ENCODE data around the gene RGS3. TPM values are rescaled to one million over a fixed set of nuclear protein-coding genes. Genes with fewer than 3 reads are reported as not detected.
A peak's percentile ranks its signal among the peaks of the same experiment; 100 is the strongest.

The RGS3 gene
- total RNA-seq, 1 donor = 77.4 TPM

GRCh38 chr9:113603048-113603375 lies 139.5 kb downstream of the RGS3 start:
- no peak for TF ChIP-seq CTCF (IDR thresholded peaks at IDR 0.05; ENCODE audit: extremely low read depth, low read depth, low read length)
- Histone ChIP-seq H3K4me3 (ENCODE audit: insufficient read depth, low read length) (no peak overlapping the region), H3K36me3 (ENCODE audit: insufficient read depth, low read length) (peaks cover under 1% of the 10 kb centered on the region), H3K27ac (ENCODE audit: low read depth, low read length) (peak overlapping the region; percentile 89), H3K4me1 (ENCODE audit: insufficient read depth, low read length) (peaks cover 50% of the 10 kb centered on the region), H3K79me2 (ENCODE audit: insufficient read depth, low read length) (peaks cover 5% of the 10 kb centered on the region), H3K27me3 (ENCODE audit: insufficient read depth, low read length) (no peaks in the 10 kb centered on the region), H3K9me3 (ENCODE audit: low read depth, low read length) (no peaks in the 10 kb centered on the region), H3K4me2 (ENCODE audit: insufficient read depth, low read length) (no peak overlapping the region), H4K20me1 (ENCODE audit: insufficient read depth, low read length) (peaks cover 8% of the 10 kb centered on the region), H2AFZ (ENCODE audit: low read length) (no peak overlapping the region)
- DNase-seq (ENCODE audit: insufficient read length, low spot score, missing footprints) = peak; percentile 17

DNA sequence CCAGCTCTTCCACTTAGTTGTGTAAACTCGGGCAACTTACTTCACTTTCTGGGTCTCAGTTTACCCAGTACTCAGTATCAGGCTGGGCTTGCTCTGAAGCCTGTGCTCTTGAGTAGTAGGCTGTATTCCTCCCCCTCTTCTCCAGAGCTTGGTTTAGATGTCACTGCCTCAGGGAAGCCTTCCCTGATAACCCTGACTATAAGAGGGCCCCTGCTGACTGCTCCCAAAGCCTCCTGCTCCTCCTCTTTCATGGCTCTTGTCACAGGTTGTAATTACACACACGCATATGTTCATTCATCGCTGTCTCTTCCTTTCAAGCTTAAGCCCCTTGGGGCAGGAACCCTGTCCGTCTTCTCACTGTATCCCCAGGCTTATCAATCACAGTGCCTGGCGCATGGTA lies 140.2 kb downstream of the RGS3 start:
- peak; percentile 1 for DNase-seq (ENCODE audit: insufficient read length, low spot score, missing footprints)
- no peaks in the 10 kb centered on the region for H3K79me2 ChIP-seq (ENCODE audit: insufficient read depth, low read length)
- H2AFZ ChIP-seq (ENCODE audit: low read length) = no peak overlapping the region
- peaks cover 43% of the 10 kb centered on the region for H3K4me1 ChIP-seq (ENCODE audit: insufficient read depth, low read length)
- H4K20me1 ChIP-seq (ENCODE audit: insufficient read depth, low read length) = peaks cover under 1% of the 10 kb centered on the region
- no peaks in the 10 kb centered on the region for H3K9me3 ChIP-seq (ENCODE audit: low read depth, low read length)
- no peak overlapping the region for H3K4me3 ChIP-seq (ENCODE audit: insufficient read depth, low read length)
- H3K27ac ChIP-seq (ENCODE audit: low read depth, low read length) = no peak overlapping the region
- no peak overlapping the region for H3K4me2 ChIP-seq (ENCODE audit: insufficient read depth, low read length)
- TF ChIP-seq CTCF (IDR thresholded peaks at IDR 0.05; ENCODE audit: extremely low read depth, low read depth, low read length) = no peak
- H3K27me3 ChIP-seq (ENCODE audit: insufficient read depth, low read length) = no peaks in the 10 kb centered on the region
- H3K36me3 ChIP-seq (ENCODE audit: insufficient read depth, low read length) = no peaks in the 10 kb centered on the region

DNA sequence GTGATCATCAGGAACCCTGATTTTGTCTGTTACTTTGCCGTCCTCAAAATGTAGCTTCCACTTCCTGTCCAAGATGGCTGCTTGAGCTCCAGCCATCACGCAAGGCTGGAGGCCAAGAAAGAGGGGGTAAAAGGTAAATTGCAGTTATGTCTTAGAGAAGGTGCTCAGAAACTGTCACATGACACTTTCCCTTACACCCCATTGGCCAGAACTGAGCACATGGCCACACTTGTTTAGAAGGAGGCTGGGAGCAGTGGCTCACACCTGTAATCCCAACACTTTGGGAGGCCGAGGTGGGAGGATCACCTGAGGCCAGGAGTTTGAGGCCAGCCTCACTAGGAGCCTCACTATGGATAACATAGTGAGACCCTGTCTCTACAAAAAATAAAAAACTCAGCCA lies 140.9 kb downstream of the RGS3 start:
- no peaks in the 10 kb centered on the region for H3K79me2 ChIP-seq (ENCODE audit: insufficient read depth, low read length)
- H3K27me3 ChIP-seq (ENCODE audit: insufficient read depth, low read length) = no peaks in the 10 kb centered on the region
- H3K36me3 ChIP-seq (ENCODE audit: insufficient read depth, low read length) = no peaks in the 10 kb centered on the region
- no peaks in the 10 kb centered on the region for H4K20me1 ChIP-seq (ENCODE audit: insufficient read depth, low read length)
- H3K4me1 ChIP-seq (ENCODE audit: insufficient read depth, low read length) = peaks cover 37% of the 10 kb centered on the region
- TF ChIP-seq CTCF (IDR thresholded peaks at IDR 0.05; ENCODE audit: extremely low read depth, low read depth, low read length) = no peak
- peak; percentile 17 for DNase-seq (ENCODE audit: insufficient read length, low spot score, missing footprints)
- no peak overlapping the region for H3K4me3 ChIP-seq (ENCODE audit: insufficient read depth, low read length)
- H3K4me2 ChIP-seq (ENCODE audit: insufficient read depth, low read length) = no peak overlapping the region
- no peaks in the 10 kb centered on the region for H3K9me3 ChIP-seq (ENCODE audit: low read depth, low read length)
- no peak overlapping the region for H2AFZ ChIP-seq (ENCODE audit: low read length)
- H3K27ac ChIP-seq (ENCODE audit: low read depth, low read length) = no peak overlapping the region

DNA sequence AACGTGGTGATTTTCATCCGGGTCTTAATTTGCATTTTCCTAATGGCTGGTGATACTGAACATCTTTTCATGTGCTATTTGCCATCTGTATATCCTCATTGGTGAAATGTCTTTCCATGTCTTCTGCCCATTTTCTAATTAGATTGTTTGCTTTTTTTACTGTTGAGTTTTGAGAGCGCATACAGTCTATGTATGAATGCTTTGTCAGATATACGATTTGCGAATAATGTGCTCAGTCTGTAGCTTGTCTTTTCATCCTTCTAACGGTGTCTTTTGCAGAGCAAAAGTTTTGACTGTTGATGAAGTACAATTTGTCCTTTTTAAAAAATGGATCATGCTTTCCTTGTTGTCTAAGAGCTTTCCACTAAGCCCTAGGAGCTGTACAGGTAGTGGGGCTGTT lies 143.0 kb downstream of the RGS3 start:
- Histone ChIP-seq H3K27ac (ENCODE audit: low read depth, low read length) (no peak overlapping the region), H3K4me1 (ENCODE audit: insufficient read depth, low read length) (peaks cover 23% of the 10 kb centered on the region), H3K79me2 (ENCODE audit: insufficient read depth, low read length) (no peaks in the 10 kb centered on the region), H3K36me3 (ENCODE audit: insufficient read depth, low read length) (no peaks in the 10 kb centered on the region), H3K4me2 (ENCODE audit: insufficient read depth, low read length) (no peak overlapping the region), H3K27me3 (ENCODE audit: insufficient read depth, low read length) (no peaks in the 10 kb centered on the region), H4K20me1 (ENCODE audit: insufficient read depth, low read length) (no peaks in the 10 kb centered on the region), H3K4me3 (ENCODE audit: insufficient read depth, low read length) (no peak overlapping the region), H2AFZ (ENCODE audit: low read length) (no peak overlapping the region), H3K9me3 (ENCODE audit: low read depth, low read length) (no peaks in the 10 kb centered on the region)
- no peak for DNase-seq (ENCODE audit: insufficient read length, low spot score, missing footprints)
- no peak for TF ChIP-seq CTCF (IDR thresholded peaks at IDR 0.05; ENCODE audit: extremely low read depth, low read depth, low read length)

All from osteoblast (primary cell).